Endothelial cell (in vitro differentiated cells): ENCODE measurements around the gene GNAT1. TPM values are rescaled to one million over a fixed set of nuclear protein-coding genes. Genes with fewer than 3 reads are reported as not detected.
"Not testable (repeated sequence)": the region's sequence is repeated elsewhere in the genome, so short reads cannot be mapped to it uniquely, and the experiment has no call there.

Experiments
- DNase-seq: peaks from one replicate; pipeline ENCODE4 v3.0.0; 2021; ENCODE audit warnings: low spot score
- H3K27ac Mint-ChIP-seq: one replicate; pipeline ENCODE4 v1.8.0; 2021; ENCODE audit warnings: mixed read lengths, inconsistent platforms; ENCODE audit not compliant: unreplicated experiment
- H3K27me3 Mint-ChIP-seq: one replicate; pipeline ENCODE4 v1.8.0; 2021; ENCODE audit warnings: mild to moderate bottlenecking, moderate library complexity, mixed read lengths, inconsistent platforms; ENCODE audit not compliant: unreplicated experiment
- H3K36me3 Mint-ChIP-seq: one replicate; pipeline ENCODE4 v1.8.0; 2021; ENCODE audit warnings: mild to moderate bottlenecking, low read depth, mixed read lengths, inconsistent platforms; ENCODE audit not compliant: unreplicated experiment
- H3K4me1 Mint-ChIP-seq: one replicate; pipeline ENCODE4 v1.8.0; 2021; ENCODE audit warnings: mild to moderate bottlenecking, mixed read lengths, inconsistent platforms; ENCODE audit not compliant: unreplicated experiment
- H3K4me3 Mint-ChIP-seq: one replicate; pipeline ENCODE4 v1.8.0; 2021; ENCODE audit warnings: mild to moderate bottlenecking, mixed read lengths, inconsistent platforms; ENCODE audit not compliant: unreplicated experiment
- H3K9me3 Mint-ChIP-seq: one replicate; pipeline ENCODE4 v1.8.0; 2021; ENCODE audit warnings: mixed read lengths, inconsistent platforms; ENCODE audit not compliant: unreplicated experiment
- CTCF ChIP-seq: fragments of 200-600 bp; sonication (generic); IDR thresholded peaks from one replicate; pipeline ENCODE4 v1.5.0; 2021; ENCODE audit warnings: antibody characterized with exemption; ENCODE audit not compliant: unreplicated experiment
- total RNA-seq: library from RNA; stranded (reverse); fragmentation: NEBNext Ultra II Directional; extraction: Animal tissue kit (Norgen Biotek cat#: 25700); gene quantifications from one replicate; pipeline ENCODE4 v1.2.1, GENCODE V29; 2021; ENCODE audit not compliant: unreplicated experiment

GNAT1 gene
- total RNA-seq, 1 donor from 2014 or later = 0.59 TPM

- DNase-seq = peak; percentile 77
- Mint-ChIP-seq H3K4me3 (peak overlapping the region; percentile 87), H3K9me3 (no peaks in the 10 kb centered on the region), H3K36me3 (peaks cover 24% of the 10 kb centered on the region), H3K27ac (peak overlapping the region; percentile 99), H3K4me1 (peaks cover 76% of the 10 kb centered on the region), H3K27me3 (peaks cover 18% of the 10 kb centered on the region)
- TF ChIP-seq CTCF = no peak
Observed at GRCh38 chr3:50242851-50243542, 51.6 kb downstream of the GNAT1 start.

DNA sequence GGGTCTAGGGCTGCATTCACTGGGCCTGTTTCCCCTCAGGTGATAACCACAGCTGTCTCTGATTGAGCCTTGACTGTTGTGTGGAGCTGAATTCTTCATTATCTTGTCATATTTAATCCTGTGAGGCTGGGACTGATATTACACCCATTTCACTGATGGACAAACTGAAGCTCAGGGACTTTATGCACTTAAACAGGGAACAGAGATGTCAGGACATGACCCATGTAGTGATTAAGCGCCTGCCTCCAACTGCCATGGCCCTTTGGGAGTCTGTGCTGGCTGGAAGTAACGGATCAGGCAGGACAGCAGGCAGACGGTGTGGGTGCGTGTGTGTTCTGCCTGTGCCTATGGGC lies 52.1 kb downstream of the GNAT1 start:
- H3K4me1 Mint-ChIP-seq = peaks cover 80% of the 10 kb centered on the region
- H3K27ac Mint-ChIP-seq = peak overlapping the region; percentile 99
- H3K36me3 Mint-ChIP-seq = peaks cover 27% of the 10 kb centered on the region
- peak overlapping the region; percentile 85 for H3K4me3 Mint-ChIP-seq
- no peak for TF ChIP-seq CTCF
- H3K27me3 Mint-ChIP-seq = peaks cover 24% of the 10 kb centered on the region
- H3K9me3 Mint-ChIP-seq = no peaks in the 10 kb centered on the region
- DNase-seq = no peak

- H3K9me3 Mint-ChIP-seq, DNase-seq: not testable (repeated sequence)
- peak overlapping the region; percentile 71 for H3K4me3 Mint-ChIP-seq
- peak overlapping the region; percentile 95 for H3K27ac Mint-ChIP-seq
- H3K27me3 Mint-ChIP-seq = peaks cover 22% of the 10 kb centered on the region
- peaks cover 22% of the 10 kb centered on the region for H3K36me3 Mint-ChIP-seq
- peaks cover 75% of the 10 kb centered on the region for H3K4me1 Mint-ChIP-seq
Observed at GRCh38 chr3:50244813-50245212, 53.4 kb downstream of the GNAT1 start.

DNA sequence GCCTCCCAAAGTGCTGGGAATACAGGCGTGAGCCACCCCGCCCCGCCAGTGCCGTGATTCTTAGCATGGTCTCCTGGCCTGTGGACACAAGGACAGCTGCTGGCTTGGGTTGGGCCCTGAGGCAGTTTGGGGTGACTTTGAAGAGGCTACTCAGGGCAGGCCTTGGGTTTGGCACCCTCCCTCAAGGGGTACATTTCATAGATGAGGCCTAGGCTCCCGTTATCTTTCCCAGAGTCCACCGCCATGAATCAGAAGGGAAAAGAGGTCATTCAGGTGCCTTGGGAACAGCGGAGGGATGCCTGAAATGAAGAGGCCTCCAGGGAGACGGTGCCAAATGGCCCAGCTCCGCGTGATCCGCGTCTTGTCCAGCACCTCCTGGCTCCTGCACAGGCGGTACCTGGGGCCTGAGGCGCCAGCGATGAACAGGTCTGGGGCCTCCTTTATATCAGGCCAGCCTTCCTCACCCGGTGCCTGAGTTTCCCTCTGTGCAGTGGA lies 53.9 kb downstream of the GNAT1 start:
- Mint-ChIP-seq H3K4me1 (peaks cover 73% of the 10 kb centered on the region), H3K36me3 (peaks cover 19% of the 10 kb centered on the region), H3K27ac (peak overlapping the region; percentile 95), H3K9me3 (no peaks in the 10 kb centered on the region), H3K4me3 (peak overlapping the region; percentile 71), H3K27me3 (peaks cover 23% of the 10 kb centered on the region)
- DNase-seq = peak; percentile 14
- no peak for TF ChIP-seq CTCF

GRCh38 chr3:50245831-50246516 lies 54.6 kb downstream of the GNAT1 start:
- no peaks in the 10 kb centered on the region for H3K9me3 Mint-ChIP-seq

More at GRCh38 chr3:50245831-50246516, 54.6 kb downstream of the GNAT1 start:
- H3K4me3 Mint-ChIP-seq = no peak overlapping the region
- H3K27ac Mint-ChIP-seq = peak overlapping the region; percentile 95
- H3K27me3 Mint-ChIP-seq = peaks cover 25% of the 10 kb centered on the region
- H3K36me3 Mint-ChIP-seq = peaks cover 21% of the 10 kb centered on the region
- peak; percentile 97 for TF ChIP-seq CTCF
- peak; percentile 99 for DNase-seq
- H3K4me1 Mint-ChIP-seq = peaks cover 74% of the 10 kb centered on the region
